HG03378 (cell line): ENCODE measurements around the gene VAT1.

Experiments
- ATAC-seq: cut with Tn5 transposase; IDR thresholded peaks from one replicate; pipeline ENCODE4 v1.9.1; 2021; ENCODE audit warnings: mild to moderate bottlenecking, moderate library complexity; ENCODE audit not compliant: unreplicated experiment

VAT1 gene

DNA sequence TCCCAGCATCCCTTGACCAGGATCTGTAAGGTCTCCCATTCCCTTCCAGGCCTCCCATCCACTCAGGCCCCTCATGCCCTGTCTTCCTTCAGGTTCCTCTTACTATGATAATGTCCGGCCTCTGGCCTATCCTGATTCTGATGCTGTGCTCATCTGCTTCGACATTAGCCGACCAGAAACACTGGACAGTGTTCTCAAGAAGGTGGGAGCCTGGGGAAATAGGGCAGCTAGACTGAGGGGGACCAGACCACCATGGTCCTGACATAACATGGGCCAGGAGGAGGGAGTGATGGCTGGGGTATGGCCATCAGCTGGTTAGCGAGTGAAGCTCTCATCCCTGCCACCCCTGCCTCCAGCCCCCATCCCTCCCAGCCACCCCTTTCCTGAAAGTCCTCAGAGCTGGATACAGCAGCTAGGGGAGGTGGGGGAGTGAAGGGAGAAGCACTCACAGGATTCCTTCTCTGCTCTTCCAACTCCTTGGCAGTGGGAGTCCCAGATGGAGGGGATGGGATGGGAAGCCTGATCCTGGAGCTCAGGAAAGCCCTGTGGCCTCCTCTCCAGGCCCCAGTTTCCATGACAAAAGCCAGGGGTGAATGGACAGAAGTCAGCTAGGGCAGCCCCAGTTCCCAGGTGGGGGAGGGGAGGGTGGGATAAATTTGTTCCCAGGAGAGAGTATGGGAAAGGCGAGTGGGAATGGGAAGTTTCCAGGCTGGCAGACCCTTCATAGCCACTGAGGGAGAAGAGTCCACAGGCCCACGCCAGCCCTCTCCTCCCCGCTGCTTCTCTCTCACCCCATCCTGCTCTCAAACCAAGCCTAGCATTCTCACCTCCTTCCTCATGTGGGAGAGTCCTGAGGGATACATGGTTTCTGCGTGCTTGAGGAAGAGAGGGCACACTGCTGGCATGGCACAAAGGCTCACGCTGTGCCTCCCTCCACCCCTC, 5.2 kb upstream of the VAT1 start:
- ATAC-seq, result no peak

- no peak for ATAC-seq
Observed at GRCh38 chr17:43026595-43026994, 4.4 kb upstream of the VAT1 start.

DNA sequence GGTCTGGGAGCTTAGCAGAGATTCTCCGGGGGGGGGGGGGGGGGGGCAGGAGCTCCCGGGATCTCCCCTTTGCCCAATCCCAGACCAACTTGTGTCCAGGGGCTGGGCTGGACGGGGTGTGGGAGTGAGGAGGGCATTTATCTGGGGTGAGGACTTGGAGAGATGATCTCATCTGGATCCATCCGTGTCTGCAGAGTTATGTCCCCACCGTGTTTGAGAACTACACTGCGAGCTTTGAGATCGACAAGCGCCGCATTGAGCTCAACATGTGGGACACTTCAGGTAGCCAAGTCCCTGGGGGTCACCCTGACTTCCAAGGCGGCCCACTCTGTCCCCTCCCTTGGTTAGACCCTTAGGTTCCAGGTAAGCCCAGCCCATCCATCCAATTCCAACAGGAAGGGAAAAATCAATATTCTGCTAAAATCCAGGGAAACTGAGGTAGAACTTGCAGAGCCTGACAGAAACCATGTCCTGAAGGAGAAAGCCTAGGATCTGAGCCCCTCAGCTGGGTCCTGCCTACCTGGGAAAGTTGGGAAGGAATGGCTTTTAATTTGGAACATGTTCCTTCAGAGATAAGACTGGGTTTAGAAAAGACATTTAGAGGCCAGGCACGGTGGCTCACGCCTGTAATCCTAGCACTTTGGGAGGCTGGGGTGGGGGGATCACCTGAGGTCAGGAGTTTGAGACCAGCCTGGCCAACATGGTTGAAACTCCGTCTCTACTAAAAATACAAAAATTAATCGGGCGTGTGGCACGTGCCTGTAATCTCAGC, 3.8 kb upstream of the VAT1 start:
- no peak for ATAC-seq

GRCh38 chr17:43025290-43025657, 3.1 kb upstream of the VAT1 start:
- ATAC-seq, result no peak

GRCh38 chr17:43024407-43025289, 2.5 kb upstream of the VAT1 start, which contains the start of gene RND2:
Gene RND2, plus strand, starts transcription at chr17:43025231. Its CDS starts 117 bp downstream, at chr17:43025348.
- no peak for ATAC-seq

DNA sequence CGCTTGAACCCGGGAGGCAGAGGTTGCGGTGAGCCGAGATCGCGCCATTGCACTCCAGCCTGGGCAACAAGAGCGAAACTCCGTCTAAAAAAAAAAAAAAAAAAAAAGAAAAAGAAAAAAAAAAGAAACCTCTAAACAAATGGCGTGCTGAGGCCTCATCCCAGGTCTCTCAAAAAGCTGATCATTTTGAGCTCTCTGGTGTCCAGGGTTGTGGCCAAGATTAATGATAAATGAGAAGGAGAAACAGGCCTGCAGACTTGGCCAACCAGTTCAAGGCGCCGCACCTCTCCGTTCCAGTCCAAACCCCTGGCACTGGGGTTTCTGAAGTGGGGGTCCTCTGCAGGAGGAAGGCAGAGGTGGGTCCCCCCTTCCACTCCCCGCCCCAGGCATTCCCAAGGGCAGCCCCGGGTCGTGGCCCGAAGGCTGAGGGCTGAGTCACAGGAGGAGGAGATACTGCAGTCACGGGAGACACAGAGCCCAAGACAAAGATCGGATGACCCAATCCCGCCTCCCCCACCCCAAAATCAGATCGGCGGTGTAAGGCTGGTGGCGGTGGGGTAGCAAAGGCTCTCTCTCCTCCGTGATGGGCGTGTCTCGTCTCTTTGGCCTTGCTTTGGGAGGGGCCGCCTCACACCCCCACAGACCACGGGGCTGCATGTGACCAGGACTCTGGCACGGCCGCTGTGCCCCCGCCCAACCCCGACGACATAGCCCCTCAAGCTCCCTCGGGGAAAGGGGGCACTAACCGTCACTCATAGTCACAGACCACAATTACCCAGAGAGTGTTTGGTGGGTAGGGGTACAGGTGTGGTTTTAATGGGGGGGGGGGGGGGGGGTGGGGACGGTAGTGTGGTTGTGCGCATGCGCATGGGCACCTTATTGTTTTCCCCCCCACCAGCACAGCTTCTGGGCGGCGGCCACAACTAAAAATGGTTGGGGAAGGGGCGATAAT, 1.1 kb downstream of the VAT1 start:
- no peak for ATAC-seq

GRCh38 chr17:43020030-43020621, 2.1 kb downstream of the VAT1 start:
- ATAC-seq, result no peak

DNA sequence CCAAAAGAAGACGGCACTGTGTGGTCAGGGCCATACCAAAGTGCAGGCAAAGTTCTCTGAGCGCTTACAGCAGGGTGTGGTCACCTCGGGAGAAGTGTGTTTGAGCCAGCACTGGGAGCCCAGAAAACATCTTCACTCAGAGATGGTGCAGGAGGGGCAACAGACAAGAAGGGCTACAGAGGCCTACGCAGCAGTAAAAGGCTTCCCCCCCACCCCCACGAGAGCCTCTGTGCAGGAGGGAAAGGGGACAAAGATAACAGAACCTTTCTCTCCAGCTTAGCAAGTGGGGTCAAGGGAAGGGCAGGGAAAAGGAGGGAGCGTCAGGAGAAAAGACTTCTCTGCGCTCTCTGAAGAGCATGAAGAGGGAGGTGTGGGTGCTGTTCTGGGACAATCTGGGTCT, 2.8 kb downstream of the VAT1 start:
- no peak for ATAC-seq

DNA sequence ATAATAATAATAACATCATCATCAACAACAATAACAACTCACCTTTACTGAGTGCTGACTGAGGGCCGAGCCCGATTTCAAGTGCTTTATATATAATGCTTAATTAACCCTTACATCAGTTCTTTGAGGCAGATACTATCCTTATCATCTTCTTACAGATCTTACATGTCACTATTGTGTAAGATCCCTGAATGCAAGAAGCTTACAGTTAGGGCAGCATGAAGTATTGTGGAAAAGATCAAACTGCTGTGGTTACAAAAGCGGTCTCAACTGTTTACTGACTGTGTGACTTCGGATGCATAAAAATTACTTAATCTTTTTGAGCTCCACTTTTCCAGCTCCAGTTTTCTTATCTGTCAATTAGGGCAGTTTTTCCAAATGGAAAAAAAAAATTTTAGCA, 3.3 kb downstream of the VAT1 start:
- no peak for ATAC-seq

GRCh38 chr17:43018008-43018853, 4.0 kb downstream of the VAT1 start:
- ATAC-seq, result no peak

DNA sequence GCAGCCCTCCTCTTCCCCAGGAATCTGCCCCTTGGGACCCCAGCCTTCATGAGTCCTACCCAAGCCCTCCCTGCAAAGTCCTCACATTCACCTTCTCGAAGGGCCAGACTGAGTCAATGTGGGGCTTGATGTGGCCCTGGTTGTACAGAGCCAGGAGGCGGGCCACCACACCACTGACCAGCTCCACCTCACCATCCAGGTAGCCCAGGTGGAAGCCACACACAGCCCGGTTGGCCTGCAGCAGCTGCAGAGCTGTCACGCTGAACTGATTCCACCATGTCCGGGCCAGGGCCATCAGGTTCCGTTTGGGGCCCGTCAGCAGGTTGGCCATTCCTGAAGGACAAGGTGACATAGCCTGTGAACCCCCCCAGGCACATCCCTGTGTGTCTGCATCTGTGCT, 6.0 kb downstream of the VAT1 start:
- no peak for ATAC-seq

GRCh38 chr17:43015579-43015978, 6.6 kb downstream of the VAT1 start:
- ATAC-seq, result no peak

DNA sequence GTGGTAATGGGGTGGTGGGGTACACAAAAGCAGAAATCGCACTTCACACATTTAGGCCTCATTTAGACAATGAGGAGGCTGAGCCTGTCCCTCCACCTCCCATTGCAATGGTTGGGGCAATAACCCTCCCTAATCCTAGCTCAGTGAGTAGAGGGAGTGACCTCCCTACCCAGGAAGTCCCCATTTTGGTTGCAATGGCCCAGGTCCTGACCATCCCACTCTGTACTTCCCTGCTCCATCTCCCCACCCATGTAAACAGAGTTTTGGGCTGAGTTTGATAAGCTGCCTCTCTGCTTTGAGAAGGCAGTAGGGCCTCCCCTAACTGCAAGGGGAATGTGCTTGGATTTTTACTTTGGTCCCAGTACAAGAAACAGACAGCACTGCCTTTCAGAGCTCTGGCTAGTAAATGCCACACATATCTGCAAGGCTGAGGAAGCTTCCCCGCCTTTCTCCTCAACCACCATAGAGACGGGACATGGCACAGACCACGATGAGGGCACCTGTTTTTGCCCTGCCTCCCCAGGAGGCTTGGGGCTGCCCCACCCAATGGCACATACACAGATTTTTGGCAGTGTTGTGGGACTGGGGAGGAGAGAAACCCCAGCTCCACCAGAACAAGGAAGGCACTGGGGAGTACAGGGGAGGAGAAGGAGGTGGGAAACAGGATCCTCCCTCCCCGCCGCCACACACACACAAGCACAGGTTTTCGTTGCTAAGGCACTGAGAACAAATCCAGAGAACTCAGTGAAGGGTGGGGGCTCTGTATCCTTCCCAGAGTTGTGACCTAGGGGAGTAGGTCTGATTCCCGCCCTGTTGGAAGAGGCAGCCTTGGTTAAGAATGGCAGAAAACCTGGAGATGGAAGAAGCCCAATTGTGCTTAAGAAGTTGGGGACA, 7.3 kb downstream of the VAT1 start:
- no peak for ATAC-seq

DNA sequence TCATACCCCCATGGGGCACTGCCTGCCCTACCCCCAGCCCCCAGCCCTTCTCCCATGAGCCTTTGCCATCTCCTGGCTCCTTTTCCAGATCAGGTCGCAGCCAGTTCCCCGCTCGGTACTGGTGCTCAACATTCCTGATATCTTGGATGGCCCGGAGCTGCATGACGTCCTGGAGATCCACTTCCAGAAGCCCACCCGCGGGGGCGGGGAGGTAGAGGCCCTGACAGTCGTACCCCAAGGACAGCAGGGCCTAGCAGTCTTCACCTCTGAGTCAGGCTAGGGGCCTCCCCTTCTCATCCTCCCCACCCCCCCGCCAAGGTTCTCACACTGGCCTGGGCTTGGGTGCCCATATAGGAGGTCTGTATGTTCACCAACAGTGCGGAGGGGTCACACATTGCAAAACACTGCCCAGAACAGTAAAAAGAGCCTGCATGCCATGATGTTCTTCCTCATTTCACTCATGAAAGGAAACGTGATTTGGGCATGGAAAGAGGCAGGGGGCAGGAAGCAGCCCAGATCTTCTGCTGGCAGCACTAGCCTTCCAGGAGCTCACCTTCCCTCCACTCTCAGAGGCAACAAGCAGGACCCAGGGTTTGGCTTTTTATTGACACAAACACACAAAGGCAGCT, 8.1 kb downstream of the VAT1 start:
- ATAC-seq, result no peak

DNA sequence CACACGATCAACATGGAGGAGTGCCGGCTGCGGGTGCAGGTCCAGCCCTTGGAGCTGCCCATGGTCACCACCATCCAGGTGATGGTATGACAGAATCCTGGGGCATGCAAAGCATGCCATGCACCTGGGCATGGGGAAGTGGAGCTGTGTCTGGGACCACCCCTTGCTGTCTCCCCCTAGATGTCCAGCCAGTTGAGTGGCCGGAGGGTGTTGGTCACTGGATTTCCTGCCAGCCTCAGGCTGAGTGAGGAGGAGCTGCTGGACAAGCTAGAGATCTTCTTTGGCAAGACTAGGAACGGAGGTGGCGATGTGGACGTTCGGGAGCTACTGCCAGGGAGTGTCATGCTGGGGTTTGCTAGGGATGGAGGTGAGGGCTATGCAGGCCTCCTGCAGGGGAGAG, 8.9 kb downstream of the VAT1 start:
- no peak for ATAC-seq

DNA sequence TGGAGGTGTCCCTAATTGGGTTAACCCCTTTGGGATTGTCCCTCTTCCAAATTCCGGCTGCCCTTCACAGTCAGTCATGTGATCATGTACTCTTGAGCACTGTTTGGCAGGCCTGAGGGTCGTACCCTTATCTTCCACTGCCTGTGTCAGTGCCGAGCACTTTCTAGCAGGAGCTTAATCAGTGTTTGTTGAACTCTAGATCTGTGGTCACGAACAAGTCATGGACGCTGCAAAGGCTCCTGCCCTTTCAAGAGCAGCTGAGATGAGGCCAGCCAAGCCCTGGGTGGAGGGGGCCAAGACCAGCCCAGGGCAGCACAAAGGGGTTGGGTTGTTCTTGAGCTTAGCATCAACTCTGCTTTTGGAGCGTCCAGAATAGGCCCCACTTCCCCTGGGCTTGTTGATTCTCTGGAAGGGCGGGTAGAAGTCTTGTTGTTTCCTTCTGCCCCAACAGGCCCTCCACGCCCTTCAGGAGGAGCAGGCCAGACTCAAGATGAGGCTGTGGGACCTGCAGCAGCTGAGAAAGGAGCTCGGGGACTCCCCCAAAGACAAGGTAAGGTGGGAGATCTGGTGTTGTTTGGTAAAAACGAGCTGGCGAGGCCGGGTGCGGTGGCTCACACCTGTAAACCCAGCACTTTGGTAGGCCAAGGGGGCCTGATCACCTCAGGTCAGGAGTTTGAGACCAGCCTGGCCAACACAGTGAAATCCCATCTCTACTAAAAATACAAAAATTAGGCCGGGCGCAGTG, 10.3 kb downstream of the VAT1 start:
- no peak for ATAC-seq
